Epithelial cell of proximal tubule (primary cell): ENCODE measurements around the gene KANSL1L. TPM values are rescaled to one million over a fixed set of nuclear protein-coding genes. Genes with fewer than 3 reads are reported as not detected.

Source experiments
- DNase-seq: peaks from one replicate; pipeline ENCODE4 v3.0.0-alpha.2; 2011; ENCODE audit warnings: low read depth
- H3K4me3 ChIP-seq: 2 replicates; pipeline ENCODE4 v1.5.1; 2011; ENCODE audit warnings: low read depth, mild to moderate bottlenecking, low read length
- CTCF ChIP-seq: conservative IDR thresholded peaks from 2 replicates; pipeline ENCODE4 v1.5.1; 2012; ENCODE audit warnings: low read depth, mild to moderate bottlenecking, low read length
- total RNA-seq: library from RNA; depleted of rRNA; stranded (reverse); fragments of >200 nt; gene quantifications from 2 replicates; pipeline ENCODE4 v1.2.3, GENCODE V29; 2015

KANSL1L gene
- total RNA-seq, 1 donor from 2014 or later: 5.6 TPM

GRCh38 chr2:210128961-210129360, 42.2 kb downstream of the KANSL1L start:
- no peak for TF ChIP-seq CTCF

GRCh38 chr2:210113614-210114235, 57.5 kb downstream of the KANSL1L start:
- no peak for DNase-seq
- no peak for TF ChIP-seq CTCF
- no peak overlapping the region for H3K4me3 ChIP-seq

More at GRCh38 chr2:210128961-210129360, 42.2 kb downstream of the KANSL1L start:
- no peak for DNase-seq
- no peak overlapping the region for H3K4me3 ChIP-seq

GRCh38 chr2:210112871-210113270, 58.3 kb downstream of the KANSL1L start:
- no peak for DNase-seq
- no peak for TF ChIP-seq CTCF
- H3K4me3 ChIP-seq: no peak overlapping the region

- no peak for TF ChIP-seq CTCF
- no peak overlapping the region for H3K4me3 ChIP-seq
- no peak for DNase-seq
These were observed 71.3 kb downstream of the KANSL1L start for GRCh38 chr2:210099940-210100339.

GRCh38 chr2:210094787-210095186, 76.4 kb downstream of the KANSL1L start:
- no peak for DNase-seq
- no peak overlapping the region for H3K4me3 ChIP-seq
- TF ChIP-seq CTCF: no peak

GRCh38 chr2:210092791-210093190, 78.4 kb downstream of the KANSL1L start:
- peak; percentile 15 for TF ChIP-seq CTCF
- no peak for DNase-seq
- H3K4me3 ChIP-seq: no peak overlapping the region

- no peak for TF ChIP-seq CTCF
- no peak overlapping the region for H3K4me3 ChIP-seq
- DNase-seq: no peak
These were observed 84.3 kb downstream of the KANSL1L start for GRCh38 chr2:210086930-210087329.
